GM23338 (cell line): ENCODE data around the gene TARS2. TPM values are rescaled to one million over a fixed set of nuclear protein-coding genes. Genes with fewer than 3 reads are reported as not detected.

ENCODE experiments used
- ATAC-seq: fragments of 200-7000 bp; cut with Tn5 transposase; 3 replicates; pipeline ENCODE4 v1.9.1; 2020
- DNase-seq: peaks from one replicate; pipeline ENCODE4 v3.0.0-alpha.2; 2015; ENCODE audit warnings: low spot score
- H2AFZ ChIP-seq: fragments of 200-600 bp; sonication (generic); 2 replicates; pipeline ENCODE4 v1.8.0; 2016; ENCODE audit warnings: antibody characterized with exemption, mild to moderate bottlenecking, moderate library complexity
- H3F3A ChIP-seq: fragments of 200-600 bp; sonication (generic); replicated peaks from 2 replicates; pipeline ENCODE4 v1.8.0; 2017; ENCODE audit warnings: antibody characterized with exemption, mixed run types, low read depth
- H3K27ac ChIP-seq: fragments of 200-600 bp; sonication (generic); 2 replicates; pipeline ENCODE4 v1.6.1; 2016; ENCODE audit warnings: low read depth
- H3K27me3 ChIP-seq: fragments of 200-600 bp; sonication (generic); 2 replicates; pipeline ENCODE4 v1.8.0; 2016; ENCODE audit warnings: mild to moderate bottlenecking, mixed run types, moderate library complexity; ENCODE audit not compliant: insufficient read depth
- H3K36me3 ChIP-seq: fragments of 200-600 bp; sonication (generic); 2 replicates; pipeline ENCODE4 v1.8.0; 2016; ENCODE audit warnings: mild to moderate bottlenecking; ENCODE audit not compliant: insufficient read depth
- H3K4me1 ChIP-seq: fragments of 200-600 bp; sonication (generic); 2 replicates; pipeline ENCODE4 v1.8.0; 2016; ENCODE audit warnings: mild to moderate bottlenecking, moderate library complexity; ENCODE audit not compliant: insufficient read depth
- H3K4me2 ChIP-seq: fragments of 200-600 bp; sonication (generic); 2 replicates; pipeline ENCODE4 v1.7.1; 2017; ENCODE audit warnings: mixed run types
- H3K4me3 ChIP-seq: fragments of 200-600 bp; sonication (generic); 2 replicates; pipeline ENCODE4 v1.6.1; 2016; ENCODE audit warnings: mixed run types
- H3K79me2 ChIP-seq: fragments of 200-600 bp; sonication (generic); replicated peaks from 2 replicates; pipeline ENCODE4 v1.8.0; 2017; ENCODE audit warnings: mild to moderate bottlenecking; ENCODE audit not compliant: insufficient read depth
- H3K9me2 ChIP-seq: fragments of 200-600 bp; sonication (generic); 2 replicates; pipeline ENCODE4 v1.8.0; 2017; ENCODE audit not compliant: insufficient read depth
- H4K20me1 ChIP-seq: fragments of 200-600 bp; sonication (generic); replicated peaks from 2 replicates; pipeline ENCODE4 v1.8.0; 2017; ENCODE audit warnings: mild to moderate bottlenecking; ENCODE audit not compliant: insufficient read depth
- H3K27ac Mint-ChIP-seq: 2 replicates; pipeline ENCODE4 v1.8.0; 2020; ENCODE audit warnings: inconsistent platforms, mild to moderate bottlenecking, moderate library complexity, mixed read lengths
- H3K27me3 Mint-ChIP-seq: 3 replicates; pipeline ENCODE4 v1.8.0; 2022; ENCODE audit warnings: low read depth, mild to moderate bottlenecking, moderate library complexity, mixed read lengths, inconsistent platforms; ENCODE audit not compliant: insufficient read depth, poor library complexity
- H3K36me3 Mint-ChIP-seq: 3 replicates; pipeline ENCODE4 v1.8.0; 2021; ENCODE audit warnings: low read depth, mild to moderate bottlenecking, inconsistent platforms, moderate library complexity, mixed read lengths
- H3K4me1 Mint-ChIP-seq: 3 replicates; pipeline ENCODE4 v1.8.0; 2020; ENCODE audit warnings: mild to moderate bottlenecking, inconsistent platforms, mixed read lengths
- H3K4me3 Mint-ChIP-seq: 3 replicates; pipeline ENCODE4 v1.8.0; 2021; ENCODE audit warnings: moderate library complexity, mild to moderate bottlenecking, inconsistent platforms, mixed read lengths
- H3K9me3 Mint-ChIP-seq: 3 replicates; pipeline ENCODE4 v1.8.0; 2020; ENCODE audit warnings: moderate library complexity, mild to moderate bottlenecking, inconsistent platforms, mixed read lengths
- CREB1 ChIP-seq: fragments of 250-450 bp; sonication (Bioruptor Pico); IDR thresholded peaks from 2 replicates; pipeline ENCODE4 v1.5.0; 2020; ENCODE audit warnings: low read depth, mild to moderate bottlenecking, moderate library complexity
- CTCF ChIP-seq, 2 experiments: fragments of 200-600 bp in 1 of 2; sonication (generic) in 1 of 2; conservative IDR thresholded peaks; 2 replicates each; pipeline versions ENCODE4 v1.5.1 to v1.6.1; 2016 to 2017; ENCODE audit warnings: antibody characterized with exemption in 2 of 2, low read depth in 2 of 2, mild to moderate bottlenecking in 2 of 2, moderate library complexity in 1 of 2
- EZH2 ChIP-seq: fragments of 200-600 bp; sonication (generic); IDR thresholded peaks from one replicate; pipeline ENCODE4 v1.8.0; 2017; ENCODE audit warnings: antibody characterized with exemption, mild to moderate bottlenecking, low read depth; ENCODE audit not compliant: unreplicated experiment
- EZH2phosphoT487 ChIP-seq: fragments of 200-600 bp; sonication (generic); IDR thresholded peaks from one replicate; pipeline ENCODE4 v1.8.1; 2018; ENCODE audit warnings: antibody characterized with exemption; ENCODE audit not compliant: unreplicated experiment
- JUNB ChIP-seq: IDR thresholded peaks from one replicate; pipeline ENCODE4 v1.6.1; 2016; ENCODE audit warnings: antibody characterized with exemption; ENCODE audit not compliant: unreplicated experiment
- NANOG ChIP-seq: IDR thresholded peaks from 2 replicates; pipeline ENCODE4 v1.6.1; 2016; ENCODE audit warnings: antibody characterized with exemption, borderline replicate concordance
- POLR2AphosphoS5 ChIP-seq: IDR thresholded peaks from 2 replicates; pipeline ENCODE4 v1.6.1; 2016; ENCODE audit warnings: antibody characterized with exemption, low read depth
- ZNF114 ChIP-seq: fragments of 250-450 bp; sonication (Bioruptor Pico); IDR thresholded peaks from 2 replicates; pipeline ENCODE4 v1.5.0; 2020; ENCODE audit warnings: mild to moderate bottlenecking, moderate library complexity
- ZNF331 ChIP-seq: fragments of 250-450 bp; sonication (Bioruptor Pico); IDR thresholded peaks from 2 replicates; pipeline ENCODE4 v1.5.0; 2020; ENCODE audit warnings: low read depth, mild to moderate bottlenecking, moderate library complexity
- polyA plus RNA-seq: library from polyadenylated mRNA; unstranded; fragments of >200 nt; fragmentation: Nextera tagmentation; extraction: Ambion mirVana; gene quantifications from 2 replicates; pipeline ENCODE4 v1.2.1, GENCODE V29; 2016
- total RNA-seq: library from RNA; depleted of rRNA; stranded (reverse); fragments of >200 nt; shearing (Covaris generic); gene quantifications from 2 replicates; pipeline ENCODE4 v1.2.3, GENCODE V29; 2014
- TF ChIP-seq, protein P1 (sequence below): IDR thresholded peaks from one replicate; pipeline ENCODE4 v1.6.1; 2018; ENCODE audit warnings: antibody characterized with exemption; ENCODE audit not compliant: unreplicated experiment
- TF ChIP-seq, protein P2 (sequence below): fragments of 250-450 bp; sonication (Bioruptor Pico); IDR thresholded peaks from 2 replicates; pipeline ENCODE4 v1.5.0; 2020; ENCODE audit warnings: mild to moderate bottlenecking, moderate library complexity

The TARS2 gene
- total and polyA plus RNA-seq, 2 experiments from 2014 or later = 19.5 to 28.4 TPM

DNA sequence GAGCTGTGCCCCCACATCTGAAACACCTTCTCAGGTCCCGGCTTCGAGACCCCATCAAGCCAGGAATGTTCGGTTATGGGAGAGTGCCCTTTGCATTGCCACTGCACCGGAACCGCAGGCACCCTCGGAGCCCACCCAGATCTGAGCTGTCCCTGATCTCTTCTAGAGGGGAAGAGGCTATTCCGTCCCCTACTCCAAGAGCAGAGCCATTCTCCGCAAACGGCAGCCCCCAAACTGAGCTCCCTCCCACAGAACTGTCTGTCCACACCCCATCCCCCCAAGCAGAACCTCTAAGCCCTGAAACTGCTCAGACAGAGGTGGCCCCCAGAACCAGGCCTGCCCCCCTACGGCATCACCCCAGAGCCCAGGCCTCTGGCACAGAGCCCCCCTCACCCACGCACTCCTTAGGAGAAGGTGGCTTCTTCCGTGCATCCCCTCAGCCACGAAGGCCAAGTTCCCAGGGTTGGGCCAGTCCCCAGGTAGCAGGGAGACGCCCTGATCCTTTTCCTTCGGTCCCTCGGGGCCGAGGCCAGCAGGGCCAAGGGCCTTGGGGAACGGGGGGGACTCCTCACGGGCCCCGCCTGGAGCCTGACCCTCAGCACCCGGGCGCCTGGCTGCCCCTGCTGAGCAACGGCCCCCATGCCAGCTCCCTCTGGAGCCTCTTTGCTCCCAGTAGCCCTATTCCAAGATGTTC is 66.3 kb downstream of the TARS2 start:
- Mint-ChIP-seq H3K4me3 (no peak overlapping the region), H3K27ac (no peak overlapping the region), H3K36me3 (no peaks in the 10 kb centered on the region; the same call in 2 of the 3 replicates), H3K9me3 (no peaks in the 10 kb centered on the region), H3K4me1 (peaks cover 34% of the 10 kb centered on the region), H3K27me3 (peaks cover 13% of the 10 kb centered on the region)
- Histone ChIP-seq H3K9me2 (no peaks in the 10 kb centered on the region), H3K4me2 (no peak overlapping the region), H3K27ac (no peak overlapping the region), H2AFZ (no peak overlapping the region), H3F3A (peaks cover 1% of the 10 kb centered on the region), H3K27me3 (peaks cover 10% of the 10 kb centered on the region), H4K20me1 (no peaks in the 10 kb centered on the region), H3K4me3 (no peak overlapping the region), H3K4me1 (peaks cover 15% of the 10 kb centered on the region; the same call in 1 of the 2 replicates), H3K79me2 (no peaks in the 10 kb centered on the region), H3K36me3 (no peaks in the 10 kb centered on the region)
- TF ChIP-seq ZNF114 (CRISPR knock-in tag) (no peak), JUNB (no peak), CREB1 (no peak), ZNF331 (no peak), POLR2AphosphoS5 (no peak), CTCF (conservative IDR thresholded peaks at IDR 0.05; ENCODE audit: low read depth in 2 of 2) (no peak), EZH2phosphoT487 (no peak), NANOG (no peak), EZH2 (no peak)
- TF ChIP-seq, protein P1, sequence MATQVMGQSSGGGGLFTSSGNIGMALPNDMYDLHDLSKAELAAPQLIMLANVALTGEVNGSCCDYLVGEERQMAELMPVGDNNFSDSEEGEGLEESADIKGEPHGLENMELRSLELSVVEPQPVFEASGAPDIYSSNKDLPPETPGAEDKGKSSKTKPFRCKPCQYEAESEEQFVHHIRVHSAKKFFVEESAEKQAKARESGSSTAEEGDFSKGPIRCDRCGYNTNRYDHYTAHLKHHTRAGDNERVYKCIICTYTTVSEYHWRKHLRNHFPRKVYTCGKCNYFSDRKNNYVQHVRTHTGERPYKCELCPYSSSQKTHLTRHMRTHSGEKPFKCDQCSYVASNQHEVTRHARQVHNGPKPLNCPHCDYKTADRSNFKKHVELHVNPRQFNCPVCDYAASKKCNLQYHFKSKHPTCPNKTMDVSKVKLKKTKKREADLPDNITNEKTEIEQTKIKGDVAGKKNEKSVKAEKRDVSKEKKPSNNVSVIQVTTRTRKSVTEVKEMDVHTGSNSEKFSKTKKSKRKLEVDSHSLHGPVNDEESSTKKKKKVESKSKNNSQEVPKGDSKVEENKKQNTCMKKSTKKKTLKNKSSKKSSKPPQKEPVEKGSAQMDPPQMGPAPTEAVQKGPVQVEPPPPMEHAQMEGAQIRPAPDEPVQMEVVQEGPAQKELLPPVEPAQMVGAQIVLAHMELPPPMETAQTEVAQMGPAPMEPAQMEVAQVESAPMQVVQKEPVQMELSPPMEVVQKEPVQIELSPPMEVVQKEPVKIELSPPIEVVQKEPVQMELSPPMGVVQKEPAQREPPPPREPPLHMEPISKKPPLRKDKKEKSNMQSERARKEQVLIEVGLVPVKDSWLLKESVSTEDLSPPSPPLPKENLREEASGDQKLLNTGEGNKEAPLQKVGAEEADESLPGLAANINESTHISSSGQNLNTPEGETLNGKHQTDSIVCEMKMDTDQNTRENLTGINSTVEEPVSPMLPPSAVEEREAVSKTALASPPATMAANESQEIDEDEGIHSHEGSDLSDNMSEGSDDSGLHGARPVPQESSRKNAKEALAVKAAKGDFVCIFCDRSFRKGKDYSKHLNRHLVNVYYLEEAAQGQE = no peak
- TF ChIP-seq, protein P2, sequence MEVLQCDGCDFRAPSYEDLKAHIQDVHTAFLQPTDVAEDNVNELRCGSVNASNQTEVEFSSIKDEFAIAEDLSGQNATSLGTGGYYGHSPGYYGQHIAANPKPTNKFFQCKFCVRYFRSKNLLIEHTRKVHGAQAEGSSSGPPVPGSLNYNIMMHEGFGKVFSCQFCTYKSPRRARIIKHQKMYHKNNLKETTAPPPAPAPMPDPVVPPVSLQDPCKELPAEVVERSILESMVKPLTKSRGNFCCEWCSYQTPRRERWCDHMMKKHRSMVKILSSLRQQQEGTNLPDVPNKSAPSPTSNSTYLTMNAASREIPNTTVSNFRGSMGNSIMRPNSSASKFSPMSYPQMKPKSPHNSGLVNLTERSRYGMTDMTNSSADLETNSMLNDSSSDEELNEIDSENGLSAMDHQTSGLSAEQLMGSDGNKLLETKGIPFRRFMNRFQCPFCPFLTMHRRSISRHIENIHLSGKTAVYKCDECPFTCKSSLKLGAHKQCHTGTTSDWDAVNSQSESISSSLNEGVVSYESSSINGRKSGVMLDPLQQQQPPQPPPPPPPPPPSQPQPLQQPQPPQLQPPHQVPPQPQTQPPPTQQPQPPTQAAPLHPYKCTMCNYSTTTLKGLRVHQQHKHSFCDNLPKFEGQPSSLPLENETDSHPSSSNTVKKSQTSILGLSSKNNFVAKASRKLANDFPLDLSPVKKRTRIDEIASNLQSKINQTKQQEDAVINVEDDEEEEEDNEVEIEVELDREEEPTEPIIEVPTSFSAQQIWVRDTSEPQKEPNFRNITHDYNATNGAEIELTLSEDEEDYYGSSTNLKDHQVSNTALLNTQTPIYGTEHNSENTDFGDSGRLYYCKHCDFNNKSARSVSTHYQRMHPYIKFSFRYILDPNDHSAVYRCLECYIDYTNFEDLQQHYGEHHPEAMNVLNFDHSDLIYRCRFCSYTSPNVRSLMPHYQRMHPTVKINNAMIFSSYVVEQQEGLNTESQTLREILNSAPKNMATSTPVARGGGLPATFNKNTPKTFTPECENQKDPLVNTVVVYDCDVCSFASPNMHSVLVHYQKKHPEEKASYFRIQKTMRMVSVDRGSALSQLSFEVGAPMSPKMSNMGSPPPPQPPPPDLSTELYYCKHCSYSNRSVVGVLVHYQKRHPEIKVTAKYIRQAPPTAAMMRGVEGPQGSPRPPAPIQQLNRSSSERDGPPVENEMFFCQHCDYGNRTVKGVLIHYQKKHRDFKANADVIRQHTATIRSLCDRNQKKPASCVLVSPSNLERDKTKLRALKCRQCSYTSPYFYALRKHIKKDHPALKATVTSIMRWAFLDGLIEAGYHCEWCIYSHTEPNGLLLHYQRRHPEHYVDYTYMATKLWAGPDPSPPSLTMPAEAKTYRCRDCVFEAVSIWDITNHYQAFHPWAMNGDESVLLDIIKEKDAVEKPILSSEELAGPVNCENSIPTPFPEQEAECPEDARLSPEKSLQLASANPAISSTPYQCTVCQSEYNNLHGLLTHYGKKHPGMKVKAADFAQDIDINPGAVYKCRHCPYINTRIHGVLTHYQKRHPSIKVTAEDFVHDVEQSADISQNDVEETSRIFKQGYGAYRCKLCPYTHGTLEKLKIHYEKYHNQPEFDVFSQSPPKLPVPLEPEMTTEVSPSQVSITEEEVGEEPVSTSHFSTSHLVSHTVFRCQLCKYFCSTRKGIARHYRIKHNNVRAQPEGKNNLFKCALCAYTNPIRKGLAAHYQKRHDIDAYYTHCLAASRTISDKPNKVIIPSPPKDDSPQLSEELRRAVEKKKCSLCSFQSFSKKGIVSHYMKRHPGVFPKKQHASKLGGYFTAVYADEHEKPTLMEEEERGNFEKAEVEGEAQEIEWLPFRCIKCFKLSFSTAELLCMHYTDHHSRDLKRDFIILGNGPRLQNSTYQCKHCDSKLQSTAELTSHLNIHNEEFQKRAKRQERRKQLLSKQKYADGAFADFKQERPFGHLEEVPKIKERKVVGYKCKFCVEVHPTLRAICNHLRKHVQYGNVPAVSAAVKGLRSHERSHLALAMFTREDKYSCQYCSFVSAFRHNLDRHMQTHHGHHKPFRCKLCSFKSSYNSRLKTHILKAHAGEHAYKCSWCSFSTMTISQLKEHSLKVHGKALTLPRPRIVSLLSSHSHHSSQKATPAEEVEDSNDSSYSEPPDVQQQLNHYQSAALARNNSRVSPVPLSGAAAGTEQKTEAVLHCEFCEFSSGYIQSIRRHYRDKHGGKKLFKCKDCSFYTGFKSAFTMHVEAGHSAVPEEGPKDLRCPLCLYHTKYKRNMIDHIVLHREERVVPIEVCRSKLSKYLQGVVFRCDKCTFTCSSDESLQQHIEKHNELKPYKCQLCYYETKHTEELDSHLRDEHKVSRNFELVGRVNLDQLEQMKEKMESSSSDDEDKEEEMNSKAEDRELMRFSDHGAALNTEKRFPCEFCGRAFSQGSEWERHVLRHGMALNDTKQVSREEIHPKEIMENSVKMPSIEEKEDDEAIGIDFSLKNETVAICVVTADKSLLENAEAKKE = no peak
- no peak for ATAC-seq
- DNase-seq = no peak
